GM12874 (cell line): ENCODE measurements around the gene KRTAP17-1.

Experiments
- TF ChIP-seq, protein P1 (sequence below): IDR thresholded peaks from 2 replicates; pipeline ENCODE4 v1.5.1; 2011; ENCODE audit warnings: low read depth, mild to moderate bottlenecking, control low read depth, low read length, moderate library complexity; ENCODE audit not compliant: insufficient read depth

The KRTAP17-1 gene

DNA sequence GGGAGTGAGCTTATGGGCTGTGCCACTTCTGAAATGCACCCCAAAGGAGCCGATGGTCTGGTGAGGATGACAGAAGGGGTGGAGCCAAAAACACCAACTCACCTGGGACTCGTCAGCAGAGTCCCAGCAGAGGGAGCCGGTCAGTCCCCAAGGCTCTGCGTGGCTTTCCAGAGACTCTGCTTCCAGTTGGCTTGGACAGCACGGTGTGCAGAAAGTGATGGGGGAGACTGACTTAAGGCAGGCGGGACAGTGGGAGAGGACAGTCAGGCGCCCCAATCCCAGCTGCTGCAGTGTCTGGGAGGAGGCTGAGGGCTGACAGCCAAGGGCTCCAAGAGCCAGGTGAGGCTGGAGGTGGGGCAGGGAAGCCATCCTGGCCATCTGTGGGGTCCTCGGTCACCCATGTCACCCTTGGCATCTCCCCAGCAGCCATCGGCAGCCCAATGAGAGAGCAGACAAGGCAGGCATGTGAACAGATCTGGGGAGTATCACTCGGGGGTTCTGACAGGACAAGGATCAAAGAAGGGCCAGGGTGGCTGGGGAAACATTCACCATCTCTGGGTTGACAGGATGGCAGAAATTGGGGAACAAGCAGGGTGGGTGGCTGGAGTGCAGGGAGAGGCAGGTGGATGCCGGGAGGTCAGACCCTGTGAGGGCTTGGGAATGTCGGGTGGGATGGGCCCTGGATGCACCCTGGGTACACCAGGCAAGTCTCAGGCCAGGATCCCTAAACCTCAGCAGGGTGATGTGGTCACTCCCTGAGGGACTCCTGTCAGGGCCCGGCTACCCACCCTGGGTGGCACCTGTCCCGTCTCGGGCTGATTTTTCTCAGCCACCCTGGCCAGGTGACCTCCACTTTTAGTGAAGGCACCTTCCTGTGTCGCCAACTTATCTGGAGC, 8.9 kb upstream of the KRTAP17-1 start:
- TF ChIP-seq, protein P1, sequence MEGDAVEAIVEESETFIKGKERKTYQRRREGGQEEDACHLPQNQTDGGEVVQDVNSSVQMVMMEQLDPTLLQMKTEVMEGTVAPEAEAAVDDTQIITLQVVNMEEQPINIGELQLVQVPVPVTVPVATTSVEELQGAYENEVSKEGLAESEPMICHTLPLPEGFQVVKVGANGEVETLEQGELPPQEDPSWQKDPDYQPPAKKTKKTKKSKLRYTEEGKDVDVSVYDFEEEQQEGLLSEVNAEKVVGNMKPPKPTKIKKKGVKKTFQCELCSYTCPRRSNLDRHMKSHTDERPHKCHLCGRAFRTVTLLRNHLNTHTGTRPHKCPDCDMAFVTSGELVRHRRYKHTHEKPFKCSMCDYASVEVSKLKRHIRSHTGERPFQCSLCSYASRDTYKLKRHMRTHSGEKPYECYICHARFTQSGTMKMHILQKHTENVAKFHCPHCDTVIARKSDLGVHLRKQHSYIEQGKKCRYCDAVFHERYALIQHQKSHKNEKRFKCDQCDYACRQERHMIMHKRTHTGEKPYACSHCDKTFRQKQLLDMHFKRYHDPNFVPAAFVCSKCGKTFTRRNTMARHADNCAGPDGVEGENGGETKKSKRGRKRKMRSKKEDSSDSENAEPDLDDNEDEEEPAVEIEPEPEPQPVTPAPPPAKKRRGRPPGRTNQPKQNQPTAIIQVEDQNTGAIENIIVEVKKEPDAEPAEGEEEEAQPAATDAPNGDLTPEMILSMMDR, result no peak

DNA sequence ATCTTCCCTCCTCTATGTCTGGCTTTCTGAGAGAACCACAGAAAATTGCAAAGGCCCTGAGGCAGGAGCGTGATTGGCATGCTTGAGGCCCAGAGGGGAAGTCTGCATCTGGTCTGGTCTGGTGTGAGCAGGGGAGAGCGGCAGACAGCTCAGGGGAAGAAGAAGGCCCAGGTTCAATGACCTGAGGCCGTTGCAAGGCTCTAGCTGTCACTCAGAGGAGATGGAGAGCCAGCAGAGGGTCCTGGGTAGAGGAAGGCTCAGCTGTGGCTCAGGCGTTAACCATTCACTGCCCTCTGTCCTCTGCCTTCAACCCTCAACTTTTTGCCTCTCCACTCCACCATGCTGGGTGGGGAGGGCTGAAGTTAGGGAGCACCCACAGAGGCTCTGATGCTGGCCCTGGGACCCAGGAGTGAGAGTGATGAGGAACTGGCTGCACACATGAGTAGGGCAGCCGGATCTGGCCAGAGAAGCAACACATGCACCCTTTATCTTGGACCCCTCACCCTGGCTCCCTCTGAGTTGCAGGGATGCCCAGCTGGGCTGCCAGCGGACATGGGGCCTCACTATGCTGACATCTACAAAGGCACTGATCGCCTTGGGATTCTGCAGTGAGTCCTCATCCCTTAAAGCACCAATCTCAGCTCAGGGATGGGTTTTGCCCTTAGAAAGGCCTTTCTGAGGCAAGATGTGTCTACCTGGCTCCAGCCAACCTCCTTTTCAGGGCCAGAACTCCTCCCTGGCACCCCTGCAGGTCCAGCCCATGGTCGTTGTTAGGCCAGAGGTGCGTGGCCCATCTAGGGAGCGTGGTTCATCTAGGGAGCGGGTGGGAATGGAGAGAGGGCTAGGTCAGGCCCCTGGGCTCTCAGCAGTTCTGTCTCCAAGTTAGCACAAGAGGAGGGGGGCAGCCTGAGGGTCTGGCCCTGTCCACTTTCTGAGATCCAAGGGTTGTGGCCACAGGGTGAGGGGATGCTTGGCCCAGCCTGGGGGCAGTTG, 7.7 kb upstream of the KRTAP17-1 start:
- TF ChIP-seq, protein P1, result no peak

DNA sequence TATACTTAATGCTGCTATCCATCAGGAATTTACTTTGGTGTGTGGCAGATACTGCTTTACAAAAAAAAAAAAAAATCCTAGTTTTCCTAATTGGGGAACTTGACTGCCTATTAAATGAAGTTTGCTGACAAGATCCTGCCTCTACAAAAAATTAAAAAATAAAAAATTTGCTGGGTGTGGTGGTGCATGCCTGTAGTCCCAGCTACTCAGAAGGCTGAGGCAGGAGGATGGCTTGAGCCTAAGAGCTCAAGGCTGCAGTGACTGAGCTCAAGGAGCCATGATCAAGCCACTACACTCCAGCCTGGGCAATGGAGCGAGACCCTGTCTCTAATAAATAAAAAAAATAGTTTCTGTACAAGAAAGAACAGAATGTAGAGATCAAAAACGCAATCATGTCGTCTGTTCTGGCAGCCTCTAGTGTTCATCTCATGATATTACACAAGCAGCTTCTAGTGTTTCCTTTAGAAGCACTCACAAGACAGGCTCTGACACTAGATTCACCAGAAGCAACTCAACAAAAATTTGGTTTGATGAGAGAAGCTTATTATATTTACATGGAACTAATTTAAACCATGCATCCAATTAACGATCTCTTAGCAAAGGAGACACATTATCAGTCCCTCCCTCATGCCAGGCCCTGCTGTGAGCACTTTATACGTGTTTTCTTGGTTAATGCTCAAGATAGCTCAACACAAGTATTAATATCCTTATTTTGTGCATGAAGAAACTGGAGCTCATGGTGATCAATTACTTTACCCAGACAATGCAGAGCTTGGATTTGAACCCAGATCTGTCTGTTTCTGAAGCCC, 6.8 kb upstream of the KRTAP17-1 start:
- TF ChIP-seq, protein P1, result peak; percentile 79

DNA sequence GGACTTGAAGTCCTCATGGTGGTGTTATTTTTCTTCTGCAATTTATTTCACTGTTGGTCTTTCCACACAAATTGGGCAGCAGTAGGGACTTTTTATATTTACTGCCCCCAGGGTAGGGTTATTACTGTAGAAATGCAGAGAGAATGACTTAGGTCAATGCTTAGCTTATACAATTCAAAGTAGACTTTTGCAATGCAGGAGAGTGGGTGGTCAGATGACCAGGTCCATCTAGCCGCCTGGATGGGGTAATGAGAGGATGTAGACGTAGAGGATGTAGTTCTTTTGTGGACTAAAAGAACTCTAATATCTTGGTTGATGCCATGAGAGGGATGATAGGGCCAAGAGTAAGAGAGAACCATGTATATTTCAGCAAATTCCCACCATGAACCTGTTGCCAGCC, 2.7 kb upstream of the KRTAP17-1 start:
- TF ChIP-seq, protein P1, result no peak

DNA sequence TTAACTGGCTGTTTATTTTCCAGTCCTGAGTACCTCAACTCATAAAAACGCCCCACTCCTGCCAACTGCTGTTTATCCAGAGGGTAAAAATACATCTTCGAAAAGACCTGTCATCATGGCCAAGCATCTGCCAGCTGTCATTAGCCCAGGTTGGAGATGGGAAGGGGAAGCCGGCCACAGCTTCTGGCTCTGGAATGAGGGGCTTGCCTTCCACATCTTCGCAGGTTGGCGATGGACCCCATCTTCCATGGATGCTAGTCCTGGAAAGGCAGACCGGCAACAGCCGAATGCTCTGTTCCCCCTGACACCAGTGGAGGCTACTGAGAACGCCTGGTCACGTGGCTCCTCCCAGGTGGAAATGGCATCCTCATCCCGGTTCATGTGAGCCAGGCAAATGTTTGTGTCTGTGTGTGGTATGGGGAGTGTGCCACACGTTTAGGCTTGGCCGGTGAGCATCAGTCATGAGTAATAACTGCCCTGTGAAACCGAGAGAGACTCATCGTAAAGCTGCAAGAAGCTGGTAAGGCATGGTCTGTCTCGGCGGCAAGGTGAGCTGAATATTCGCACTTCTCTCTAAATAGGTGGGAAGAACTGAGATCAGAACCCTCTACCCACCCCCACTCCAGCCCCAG, 420 bp upstream of the KRTAP17-1 start:
- TF ChIP-seq, protein P1, result no peak

DNA sequence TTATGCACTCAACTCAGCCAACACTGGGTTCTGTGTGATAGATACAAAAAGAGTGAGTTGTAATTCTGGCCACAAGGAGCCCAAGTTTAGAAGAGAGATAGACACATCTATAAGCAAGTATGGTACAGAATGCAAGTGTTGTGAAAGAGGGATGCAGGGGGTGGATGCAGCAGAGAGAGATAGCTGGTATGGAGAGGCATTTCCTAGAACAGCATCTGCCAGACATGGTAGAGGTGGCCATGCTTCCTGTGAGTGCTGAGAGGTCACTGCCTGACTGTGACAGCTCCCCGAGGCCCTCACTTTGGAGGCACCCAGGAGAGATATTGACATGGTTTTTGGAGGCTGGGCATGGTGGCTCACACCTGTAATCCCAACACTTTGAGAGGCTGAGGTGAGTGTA, 4.4 kb downstream of the KRTAP17-1 start:
- TF ChIP-seq, protein P1, result no peak
